B cell (primary cell): ENCODE results near the gene TBCD. TPM values are rescaled to one million over a fixed set of nuclear protein-coding genes. Genes with fewer than 3 reads are reported as not detected.

Experiments used
- ATAC-seq: fragments of 200-7000 bp; cut with Tn5 transposase; one replicate; pipeline ENCODE4 v1.10.0; 2021; ENCODE audit warnings: low read depth, mild to moderate bottlenecking, moderate number of reproducible peaks, moderate library complexity
- CTCF ChIA-PET: fragments of 350-600 bp; sonication (Branson Sonifier 250); formaldehyde crosslinking; loops from one replicate; lab custom pipeline; 2021; ENCODE audit warnings: antibody characterized with exemption, inconsistent platforms; lab: Charles Lee
- POLR2A ChIA-PET: fragments of 350-600 bp; sonication (Branson Sonifier 250); formaldehyde crosslinking; loops from one replicate; lab custom pipeline; 2021; ENCODE audit warnings: antibody characterized with exemption; lab: Charles Lee
- DNase-seq: peaks from one replicate; pipeline ENCODE4 v3.0.0; 2013
- H2AFZ ChIP-seq: 2 replicates; pipeline ENCODE4 v1.6.1; 2012; ENCODE audit warnings: mild to moderate bottlenecking, low read depth, low read length; ENCODE audit not compliant: insufficient read depth, poor library complexity, severe bottlenecking
- H3K27ac ChIP-seq, 2 donors: 1 replicate in 1 of 2; 2 replicates in 1 of 2; pipeline ENCODE4 v1.5.1; 2012 to 2013; ENCODE audit warnings: low read length in 2 of 2, mild to moderate bottlenecking in 2 of 2, moderate library complexity in 1 of 2
- H3K27me3 ChIP-seq, 4 experiments: fragments of 200-600 bp in 1 of 4; sonication (generic) in 1 of 4; replicated peaks in 1 of 4; 1 replicate in 2 of 4; 2 replicates in 2 of 4; pipeline versions ENCODE4 v1.6.1 to v1.7.0; 2013 to 2016; ENCODE audit warnings: low read length in 3 of 4, mild to moderate bottlenecking in 2 of 4, mixed read lengths in 1 of 4, moderate library complexity in 1 of 4; ENCODE audit not compliant: insufficient read depth in 4 of 4, control insufficient read depth in 3 of 4; ENCODE audit errors: control extremely low read depth in 1 of 4
- H3K36me3 ChIP-seq, 2 experiments: replicated peaks in 1 of 2; 1 replicate in 1 of 2; 2 replicates in 1 of 2; pipeline versions ENCODE4 v1.6.1 to v1.7.1; 2013; ENCODE audit warnings: low read length in 1 of 2; ENCODE audit not compliant: insufficient read depth in 2 of 2, control insufficient read depth in 1 of 2; ENCODE audit errors: control extremely low read depth in 1 of 2, extremely low read depth in 1 of 2
- H3K4me1 ChIP-seq, 2 donors: fragments of 200-600 bp in 1 of 2; sonication (generic) in 1 of 2; 1 replicate in 1 of 2; 2 replicates in 1 of 2; pipeline versions ENCODE4 v1.5.1 to v1.6.1; 2013 to 2017; ENCODE audit warnings: low read length in 2 of 2; ENCODE audit not compliant: control insufficient read depth in 2 of 2, insufficient read depth in 2 of 2
- H3K4me2 ChIP-seq: replicated peaks from 2 replicates; pipeline ENCODE3; 2012; ENCODE audit warnings: mild to moderate bottlenecking, low read depth, low read length; ENCODE audit not compliant: poor library complexity, severe bottlenecking
- H3K4me3 ChIP-seq, 5 experiments: fragments of 200-600 bp in 1 of 5; sonication (generic) in 1 of 5; 1 replicate in 3 of 5; 2 replicates in 2 of 5; pipeline versions ENCODE4 v1.5.1 to v1.7.0; 2011 to 2016; ENCODE audit warnings: low read length in 4 of 5, mild to moderate bottlenecking in 4 of 5, low read depth in 2 of 5, control low read depth in 1 of 5, moderate library complexity in 1 of 5; ENCODE audit not compliant: insufficient read depth in 1 of 5; ENCODE audit errors: control extremely low read depth in 1 of 5, extremely low read depth in 1 of 5
- H3K79me2 ChIP-seq: fragments of 200-600 bp; sonication (generic); one replicate; pipeline ENCODE4 v1.6.0; 2016; ENCODE audit warnings: low read length; ENCODE audit not compliant: control insufficient read depth, insufficient read depth
- H3K9ac ChIP-seq: fragments of 200-600 bp; sonication (generic); 2 replicates; pipeline ENCODE4 v1.6.1; 2017; ENCODE audit warnings: mild to moderate bottlenecking, low read length, moderate library complexity
- H3K9me3 ChIP-seq, 3 donors: one replicate each; pipeline versions ENCODE4 v1.6.1 to v1.7.1; 2013; ENCODE audit warnings: low read length in 2 of 3; ENCODE audit not compliant: control insufficient read depth in 2 of 3, insufficient read depth in 1 of 3; ENCODE audit errors: control extremely low read depth in 1 of 3
- H4K20me1 ChIP-seq: 2 replicates; pipeline ENCODE4 v1.6.0; 2012; ENCODE audit warnings: mild to moderate bottlenecking, low read length; ENCODE audit not compliant: insufficient read depth, control insufficient read depth, poor library complexity, severe bottlenecking
- H3K27ac Mint-ChIP-seq: one replicate; pipeline ENCODE4 v1.8.0; 2021; ENCODE audit warnings: mixed read lengths
- H3K27me3 Mint-ChIP-seq: one replicate; pipeline ENCODE4 v1.8.0; 2021; ENCODE audit warnings: mixed read lengths
- H3K4me1 Mint-ChIP-seq: one replicate; pipeline ENCODE4 v1.8.0; 2021; ENCODE audit warnings: mixed read lengths
- H3K4me3 Mint-ChIP-seq: one replicate; pipeline ENCODE4 v1.8.0; 2021; ENCODE audit warnings: mixed read lengths
- H3K9me3 Mint-ChIP-seq: one replicate; pipeline ENCODE4 v1.8.0; 2022; ENCODE audit warnings: mixed read lengths; ENCODE audit not compliant: insufficient read depth
- EZH2 ChIP-seq: IDR thresholded peaks from 2 replicates; pipeline ENCODE4 v1.6.1; 2012; ENCODE audit warnings: borderline replicate concordance, low read depth, mild to moderate bottlenecking, moderate library complexity, low read length; ENCODE audit not compliant: insufficient read depth, poor library complexity, severe bottlenecking
- WGBS: methylation state at CpG from one replicate; pipeline ENCODE4 v1.1.5; 2013; ENCODE audit warnings: missing lambda C conversion rate; ENCODE audit not compliant: insufficient coverage; 5-methylcytosine and 5-hydroxymethylcytosine counted together
- intact Hi-C: fragments of 100-400 bp; cut with micrococcal nuclease; formaldehyde crosslinking; loops from one replicate; pipeline ENCODE4 v1.10.0; 2022
- polyA plus RNA-seq: library from polyadenylated mRNA; depleted of rRNA; stranded (reverse); fragments of >200 nt; gene quantifications from 2 replicates; pipeline ENCODE4 v1.2.3, GENCODE V29; 2012
- total RNA-seq, 2 donors: library from RNA; stranded (reverse); fragments of 120-200 nt in 1 of 2; gene quantifications; 1 replicate in 1 of 2; 2 replicates in 1 of 2; pipeline versions ENCODE4 v1.2.3 to v1.2.4, GENCODE V29; 2013 to 2022
- TF ChIP-seq, protein P1 (sequence below): fragments of 200-600 bp; IDR thresholded peaks from one replicate; pipeline ENCODE4 v1.8.0; 2022; ENCODE audit warnings: antibody characterized with exemption, mild to moderate bottlenecking

The TBCD gene
- total and polyA plus RNA-seq, 2 donors (not counting 1 experiment from before 2014, with no cell fraction given), result 60.8 to 101 TPM

DNA sequence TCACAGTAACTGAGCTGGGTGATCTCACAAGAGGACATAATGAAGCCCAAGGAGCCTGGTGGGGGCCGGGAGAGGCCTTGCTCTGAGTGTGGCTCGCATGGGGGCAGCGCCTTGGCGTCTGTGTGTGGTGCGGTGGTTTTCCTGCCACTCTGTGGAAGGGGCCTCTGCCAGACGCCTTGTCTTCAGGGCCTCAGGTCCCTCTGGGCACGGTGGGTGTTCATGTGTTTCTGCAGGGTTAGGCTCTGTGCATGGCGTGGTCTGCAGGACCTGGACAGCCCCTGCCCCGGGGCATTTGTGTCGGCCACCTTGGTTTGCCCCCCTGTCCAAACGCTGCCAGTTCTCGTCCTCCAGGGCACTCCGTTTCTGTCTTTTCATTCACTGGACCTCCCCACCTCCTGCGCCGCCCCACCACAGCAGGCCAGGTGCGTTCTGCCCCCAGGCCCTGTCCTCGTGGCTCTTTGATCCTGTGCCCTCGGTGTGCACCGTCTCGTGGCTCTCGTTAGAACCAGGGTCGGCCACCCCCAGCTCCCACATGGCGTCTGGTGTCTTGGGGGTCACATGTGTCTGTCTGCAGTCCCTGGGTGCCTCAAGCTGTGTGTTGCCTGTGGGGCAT lies 131.7 kb downstream of the TBCD start:
- H3K4me1 ChIP-seq, result peaks cover 54 to 59% of the 10 kb centered on the region in 2 donors
- no peak for ATAC-seq
- H3K9me3 Mint-ChIP-seq, result no peaks in the 10 kb centered on the region

More for the DNA sequence above, 131.7 kb downstream of the TBCD start:
- H4K20me1 ChIP-seq, result peaks cover 8% of the 10 kb centered on the region
- no peak overlapping the region for H3K27ac ChIP-seq
- H2AFZ ChIP-seq, result no peak overlapping the region
- H3K4me3 ChIP-seq, result no peak overlapping the region
- intact Hi-C loops, result no loop called here
- WGBS, result 56% methylated on average over 23 of the region's 23 CpGs
- no peak for DNase-seq
- no peak for TF ChIP-seq EZH2
- TF ChIP-seq, protein P1, sequence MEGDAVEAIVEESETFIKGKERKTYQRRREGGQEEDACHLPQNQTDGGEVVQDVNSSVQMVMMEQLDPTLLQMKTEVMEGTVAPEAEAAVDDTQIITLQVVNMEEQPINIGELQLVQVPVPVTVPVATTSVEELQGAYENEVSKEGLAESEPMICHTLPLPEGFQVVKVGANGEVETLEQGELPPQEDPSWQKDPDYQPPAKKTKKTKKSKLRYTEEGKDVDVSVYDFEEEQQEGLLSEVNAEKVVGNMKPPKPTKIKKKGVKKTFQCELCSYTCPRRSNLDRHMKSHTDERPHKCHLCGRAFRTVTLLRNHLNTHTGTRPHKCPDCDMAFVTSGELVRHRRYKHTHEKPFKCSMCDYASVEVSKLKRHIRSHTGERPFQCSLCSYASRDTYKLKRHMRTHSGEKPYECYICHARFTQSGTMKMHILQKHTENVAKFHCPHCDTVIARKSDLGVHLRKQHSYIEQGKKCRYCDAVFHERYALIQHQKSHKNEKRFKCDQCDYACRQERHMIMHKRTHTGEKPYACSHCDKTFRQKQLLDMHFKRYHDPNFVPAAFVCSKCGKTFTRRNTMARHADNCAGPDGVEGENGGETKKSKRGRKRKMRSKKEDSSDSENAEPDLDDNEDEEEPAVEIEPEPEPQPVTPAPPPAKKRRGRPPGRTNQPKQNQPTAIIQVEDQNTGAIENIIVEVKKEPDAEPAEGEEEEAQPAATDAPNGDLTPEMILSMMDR, result no peak
- H3K27me3 ChIP-seq, result peaks cover 0 to 2% (median 0%) of the 10 kb centered on the region in 4 experiments
- H3K36me3 ChIP-seq, result no peaks in the 10 kb centered on the region
- CTCF ChIA-PET, result interaction anchor here (3.0 to 3.4 kb wide), 2 partner anchors 11 to 102 kb away, joined by 25 to 27 read pairs; no protein-coding TSS in a partner anchor
- H3K9ac ChIP-seq, result no peak overlapping the region
- Mint-ChIP-seq H3K4me3 (peak overlapping the region; percentile 60), H3K27ac (no peak overlapping the region), H3K4me1 (peaks cover 60% of the 10 kb centered on the region), H3K27me3 (no peaks in the 10 kb centered on the region)
- POLR2A ChIA-PET, result interaction anchor here (2.8 kb wide), 1 partner anchor 12 kb away, joined by 20 read pairs; no protein-coding TSS in a partner anchor
- peak overlapping the region; percentile 30 for H3K4me2 ChIP-seq
- peaks cover 0 to 5% (median 0%) of the 10 kb centered on the region in 3 donors for H3K9me3 ChIP-seq
- peaks cover 29% of the 10 kb centered on the region for H3K79me2 ChIP-seq
